ENCODE results near the gene ZBTB7B. TPM values are rescaled to one million over a fixed set of nuclear protein-coding genes. Genes with fewer than 3 reads are reported as not detected.

ZBTB7B gene
- total and polyA plus RNA-seq, 9 of the 15 experiments (the other 6 are each of a cell fraction or from before 2014, with no cell fraction given), result 0.04 to 46.5 (median 15.2) TPM

- TF ChIP-seq, protein P1, sequence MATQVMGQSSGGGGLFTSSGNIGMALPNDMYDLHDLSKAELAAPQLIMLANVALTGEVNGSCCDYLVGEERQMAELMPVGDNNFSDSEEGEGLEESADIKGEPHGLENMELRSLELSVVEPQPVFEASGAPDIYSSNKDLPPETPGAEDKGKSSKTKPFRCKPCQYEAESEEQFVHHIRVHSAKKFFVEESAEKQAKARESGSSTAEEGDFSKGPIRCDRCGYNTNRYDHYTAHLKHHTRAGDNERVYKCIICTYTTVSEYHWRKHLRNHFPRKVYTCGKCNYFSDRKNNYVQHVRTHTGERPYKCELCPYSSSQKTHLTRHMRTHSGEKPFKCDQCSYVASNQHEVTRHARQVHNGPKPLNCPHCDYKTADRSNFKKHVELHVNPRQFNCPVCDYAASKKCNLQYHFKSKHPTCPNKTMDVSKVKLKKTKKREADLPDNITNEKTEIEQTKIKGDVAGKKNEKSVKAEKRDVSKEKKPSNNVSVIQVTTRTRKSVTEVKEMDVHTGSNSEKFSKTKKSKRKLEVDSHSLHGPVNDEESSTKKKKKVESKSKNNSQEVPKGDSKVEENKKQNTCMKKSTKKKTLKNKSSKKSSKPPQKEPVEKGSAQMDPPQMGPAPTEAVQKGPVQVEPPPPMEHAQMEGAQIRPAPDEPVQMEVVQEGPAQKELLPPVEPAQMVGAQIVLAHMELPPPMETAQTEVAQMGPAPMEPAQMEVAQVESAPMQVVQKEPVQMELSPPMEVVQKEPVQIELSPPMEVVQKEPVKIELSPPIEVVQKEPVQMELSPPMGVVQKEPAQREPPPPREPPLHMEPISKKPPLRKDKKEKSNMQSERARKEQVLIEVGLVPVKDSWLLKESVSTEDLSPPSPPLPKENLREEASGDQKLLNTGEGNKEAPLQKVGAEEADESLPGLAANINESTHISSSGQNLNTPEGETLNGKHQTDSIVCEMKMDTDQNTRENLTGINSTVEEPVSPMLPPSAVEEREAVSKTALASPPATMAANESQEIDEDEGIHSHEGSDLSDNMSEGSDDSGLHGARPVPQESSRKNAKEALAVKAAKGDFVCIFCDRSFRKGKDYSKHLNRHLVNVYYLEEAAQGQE (IDR thresholded peaks at IDR 0.05; ENCODE audit: borderline replicate concordance), result peak; percentile 20; the same call in 1 of the 2 replicates
- TF ChIP-seq, protein P1 (CRISPR knock-in tag; IDR thresholded peaks at IDR 0.05; ENCODE audit: low read depth), result no peak
- peak; percentile 56; the same call in 1 of the 2 replicates for TF ChIP-seq SP1 (CRISPR knock-in tag; IDR thresholded peaks at IDR 0.05)
- peak; percentile 88; the same call in 1 of the 2 replicates for TF ChIP-seq TFAP4 (CRISPR knock-in tag; IDR thresholded peaks at IDR 0.05; ENCODE audit: borderline replicate concordance)
- TF ChIP-seq FOS (IDR thresholded peaks at IDR 0.05; ENCODE audit: extremely low read depth, insufficient read length), result peak; percentile 80
- peak; percentile 63 for TF ChIP-seq DACH1 (IDR thresholded peaks at IDR 0.05; ENCODE audit: partially characterized antibody)
- TF ChIP-seq, protein P2, sequence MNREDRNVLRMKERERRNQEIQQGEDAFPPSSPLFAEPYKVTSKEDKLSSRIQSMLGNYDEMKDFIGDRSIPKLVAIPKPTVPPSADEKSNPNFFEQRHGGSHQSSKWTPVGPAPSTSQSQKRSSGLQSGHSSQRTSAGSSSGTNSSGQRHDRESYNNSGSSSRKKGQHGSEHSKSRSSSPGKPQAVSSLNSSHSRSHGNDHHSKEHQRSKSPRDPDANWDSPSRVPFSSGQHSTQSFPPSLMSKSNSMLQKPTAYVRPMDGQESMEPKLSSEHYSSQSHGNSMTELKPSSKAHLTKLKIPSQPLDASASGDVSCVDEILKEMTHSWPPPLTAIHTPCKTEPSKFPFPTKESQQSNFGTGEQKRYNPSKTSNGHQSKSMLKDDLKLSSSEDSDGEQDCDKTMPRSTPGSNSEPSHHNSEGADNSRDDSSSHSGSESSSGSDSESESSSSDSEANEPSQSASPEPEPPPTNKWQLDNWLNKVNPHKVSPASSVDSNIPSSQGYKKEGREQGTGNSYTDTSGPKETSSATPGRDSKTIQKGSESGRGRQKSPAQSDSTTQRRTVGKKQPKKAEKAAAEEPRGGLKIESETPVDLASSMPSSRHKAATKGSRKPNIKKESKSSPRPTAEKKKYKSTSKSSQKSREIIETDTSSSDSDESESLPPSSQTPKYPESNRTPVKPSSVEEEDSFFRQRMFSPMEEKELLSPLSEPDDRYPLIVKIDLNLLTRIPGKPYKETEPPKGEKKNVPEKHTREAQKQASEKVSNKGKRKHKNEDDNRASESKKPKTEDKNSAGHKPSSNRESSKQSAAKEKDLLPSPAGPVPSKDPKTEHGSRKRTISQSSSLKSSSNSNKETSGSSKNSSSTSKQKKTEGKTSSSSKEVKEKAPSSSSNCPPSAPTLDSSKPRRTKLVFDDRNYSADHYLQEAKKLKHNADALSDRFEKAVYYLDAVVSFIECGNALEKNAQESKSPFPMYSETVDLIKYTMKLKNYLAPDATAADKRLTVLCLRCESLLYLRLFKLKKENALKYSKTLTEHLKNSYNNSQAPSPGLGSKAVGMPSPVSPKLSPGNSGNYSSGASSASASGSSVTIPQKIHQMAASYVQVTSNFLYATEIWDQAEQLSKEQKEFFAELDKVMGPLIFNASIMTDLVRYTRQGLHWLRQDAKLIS (CRISPR knock-in tag; IDR thresholded peaks at IDR 0.05), result peak; percentile 18; the same call in 1 of the 2 replicates
- no peak for TF ChIP-seq ATF1 (CRISPR knock-in tag; IDR thresholded peaks at IDR 0.05)
- TF ChIP-seq ATF1 (tag; IDR thresholded peaks at IDR 0.05), result peak; percentile 24; the same call in 1 of the 2 replicates
- peak; percentile 71 for TF ChIP-seq ASH1L (IDR thresholded peaks at IDR 0.05; ENCODE audit: borderline replicate concordance, low read depth, partially characterized antibody)
- peak; percentile 50 for TF ChIP-seq CBFA2T2 (conservative IDR thresholded peaks at IDR 0.05)
- TF ChIP-seq TBP (optimal IDR thresholded peaks at IDR 0.05; ENCODE audit: low read depth, low read length), result no peak
- TF ChIP-seq TFAM (CRISPR knock-in tag; conservative IDR thresholded peaks at IDR 0.05), result no peak
- TF ChIP-seq XRCC5 (IDR thresholded peaks at IDR 0.05; ENCODE audit: low read depth, low read length), result 0 out of 2 replicates have a peak, but pooled peaks have one; percentile 39
These were observed 46.7 kb upstream of the ZBTB7B start, which contains the start of gene PBXIP1 (continued) for GRCh38 chr1:154955718-154956543.

Measured in K562 (cell line).